Pancreas (tissue), 10 donors: Measurements from ENCODE around the gene AQP12A. TPM values are rescaled to one million over a fixed set of nuclear protein-coding genes. Genes with fewer than 3 reads are reported as not detected.

Experiments used
- ATAC-seq, 4 donors: fragments of 200-7000 bp; cut with Tn5 transposase; one replicate each; pipeline versions ENCODE4 v1.8.0 to v1.9.1; 2020; ENCODE audit warnings: mild to moderate bottlenecking in 4 of 4, moderate library complexity in 4 of 4
- DNase-seq, 6 donors: peaks; one replicate each; pipeline ENCODE4 v3.0.0-alpha.2; 2020
- FAIRE-seq: peaks from 2 replicates; lab custom pipeline; 2012; peaks lifted over from hg19 to GRCh38; lab: Jason Lieb, UNC
- H3K27ac ChIP-seq, 4 donors: fragments of 200-600 bp; sonication (generic); 1 replicate in 3 of 4; 2 replicates in 1 of 4; pipeline versions ENCODE4 v1.5.0 to v1.8.0; 2020
- H3K27me3 ChIP-seq, 4 donors: fragments of 200-600 bp; one replicate each; pipeline ENCODE4 v1.8.0; 2021
- H3K36me3 ChIP-seq, 3 donors: fragments of 200-600 bp; sonication (generic) in 1 of 3; one replicate each; pipeline versions ENCODE4 v1.5.0 to v1.8.0; 2020 to 2021
- H3K4me1 ChIP-seq, 3 donors: fragments of 200-600 bp; one replicate each; pipeline ENCODE4 v1.8.0; 2021
- H3K4me3 ChIP-seq, 4 donors: fragments of 200-600 bp; sonication (generic) in 2 of 4; one replicate each; pipeline versions ENCODE4 v1.5.0 to v1.8.0; 2020 to 2021
- H3K9me3 ChIP-seq, 4 donors: fragments of 200-600 bp; one replicate each; pipeline ENCODE4 v1.8.0; 2021
- CTCF ChIP-seq, 4 donors: fragments of 200-600 bp; sonication (generic) in 3 of 4; IDR thresholded peaks; one replicate each; pipeline versions ENCODE4 v1.5.0 to v1.8.0; 2021; ENCODE audit warnings: antibody characterized with exemption in 4 of 4
- WGBS, 2 donors: extraction: QIAGEN DNeasy Blood & Tissue Kit; methylation state at CpG; one replicate each; pipeline ENCODE4 v1.1.7; 2013; 5-methylcytosine and 5-hydroxymethylcytosine counted together
- intact Hi-C, 3 donors: fragments of 100-400 bp; cut with DNase I; formaldehyde crosslinking; loops; one replicate each; pipeline versions ENCODE4 v1.11.1 to v1.14.2; 2022
- polyA plus RNA-seq, 2 donors: library from polyadenylated mRNA; stranded (reverse); fragments of 200-250 nt; gene quantifications; one replicate each; pipeline ENCODE4 v1.2.3, GENCODE V29; 2013
- total RNA-seq, 6 donors: library from RNA; stranded (reverse); fragmentation: NEBNext Ultra II Directional in 4 of 6; extraction: Animal tissue kit (Norgen Biotek cat#: 25700) in 4 of 6; gene quantifications; one replicate each; pipeline versions ENCODE4 v1.2.1 to v1.2.4, GENCODE V29; 2021 to 2023
- donor health status: healthy with polysubstance abuse.
- donor health status: DM: no; HTN: no; CAD: no; lungs with moderate emphysema.
- donor health status: DM: no; HTN: no; CAD: no.
- donor health status: control.
- donor health status: control.
- donor health status: Bipolar disorder and iron deficiency.
- donor health status: DM: yes; HTN: yes; CAD: no.
- donor health status: DM: no; HTN: no; CAD: no.
- donor health status: DM: no; HTN: no; CAD: no.
- donor health status: DM: yes; HTN: yes; CAD: no.

AQP12A gene
- total and polyA plus RNA-seq, 8 donors: 46.6 to 744 (median 122) TPM

GRCh38 chr2:240701091-240701735, 9.5 kb downstream of the AQP12A start:
- FAIRE-seq (no peak), DNase-seq (peak in 3 of 6 donors; percentile 36 to 78 (median 56)), ATAC-seq (no peak)
- Histone ChIP-seq H3K9me3 (no peaks in the 10 kb centered on the region), H3K27ac (no peak overlapping the region), H3K4me3 (no peak overlapping the region), H3K36me3 (no peaks in the 10 kb centered on the region), H3K27me3 (no peaks in the 10 kb centered on the region), H3K4me1 (no peaks in the 10 kb centered on the region)
- 65 to 66% methylated on average over 65 to 67 of the region's 67 CpGs for whole genome bisulfite sequencing, 2 donors
- intact Hi-C loops: loop anchor here in 1 of 3 donors (10.0 kb wide), 1 partner anchor 56 kb away; no protein-coding TSS in a partner anchor
- TF ChIP-seq CTCF (IDR thresholded peaks at IDR 0.05): no peak

- WGBS, 2 donors: 80 to 86% methylated on average over 29 to 30 of the region's 30 CpGs
- ATAC-seq (no peak), FAIRE-seq (no peak)
Measured at GRCh38 chr2:240701736-240702639, 10.3 kb downstream of the AQP12A start.

GRCh38 chr2:240702640-240703011, 11.0 kb downstream of the AQP12A start:
- no peaks in the 10 kb centered on the region for H3K27me3 ChIP-seq
- FAIRE-seq (no peak), DNase-seq (peak in 2 of 6 donors; percentile 45 to 51), ATAC-seq (no peak)
- H3K27ac ChIP-seq: no peak overlapping the region
- no peak overlapping the region for H3K4me3 ChIP-seq
- no peak for TF ChIP-seq CTCF (IDR thresholded peaks at IDR 0.05)
- 72 to 73% methylated on average over 9 of the region's 9 CpGs for WGBS, 2 donors
- intact Hi-C loops: loop anchor here in 1 of 3 donors (10.0 kb wide), 1 partner anchor 58 kb away; no protein-coding TSS in a partner anchor
- H3K9me3 ChIP-seq: no peaks in the 10 kb centered on the region
- no peaks in the 10 kb centered on the region for H3K4me1 ChIP-seq
- H3K36me3 ChIP-seq: no peaks in the 10 kb centered on the region

More at GRCh38 chr2:240701736-240702639, 10.3 kb downstream of the AQP12A start:
- Histone ChIP-seq H3K9me3 (no peaks in the 10 kb centered on the region), H3K27me3 (no peaks in the 10 kb centered on the region), H3K4me1 (no peaks in the 10 kb centered on the region), H3K27ac (no peak overlapping the region), H3K36me3 (no peaks in the 10 kb centered on the region), H3K4me3 (no peak overlapping the region)
- peak in 3 of 6 donors; percentile 23 to 54 (median 49) for DNase-seq
- no peak for TF ChIP-seq CTCF (IDR thresholded peaks at IDR 0.05)
- intact Hi-C loops: loop anchor here in 1 of 3 donors (10.0 kb wide), 1 partner anchor 57 kb away; no protein-coding TSS in a partner anchor

- intact Hi-C loops: loop anchor here in 1 of 3 donors (10.0 kb wide), 1 partner anchor 59 kb away; no protein-coding TSS in a partner anchor
- H3K9me3 ChIP-seq: no peaks in the 10 kb centered on the region
- ATAC-seq (no peak), DNase-seq (peak in 3 of 6 donors; percentile 18 to 58 (median 53)), FAIRE-seq (no peak)
- no peak for TF ChIP-seq CTCF (IDR thresholded peaks at IDR 0.05)
- H3K27ac ChIP-seq: no peak overlapping the region
- 53% methylated on average over 18 of the region's 18 CpGs for WGBS, 2 donors
- no peaks in the 10 kb centered on the region for H3K36me3 ChIP-seq
- no peak overlapping the region for H3K4me3 ChIP-seq
- no peaks in the 10 kb centered on the region for H3K27me3 ChIP-seq
- H3K4me1 ChIP-seq: no peaks in the 10 kb centered on the region
Measured at GRCh38 chr2:240703417-240704341, 12.0 kb downstream of the AQP12A start.
